LNCAP (cell line): ENCODE results near the gene TBP.

Experiments
- CTCF ChIP-seq: fragments of 450-650 bp; IDR thresholded peaks from 2 replicates; pipeline ENCODE4 v1.5.1; 2017; ENCODE audit warnings: mild to moderate bottlenecking

Gene TBP

DNA sequence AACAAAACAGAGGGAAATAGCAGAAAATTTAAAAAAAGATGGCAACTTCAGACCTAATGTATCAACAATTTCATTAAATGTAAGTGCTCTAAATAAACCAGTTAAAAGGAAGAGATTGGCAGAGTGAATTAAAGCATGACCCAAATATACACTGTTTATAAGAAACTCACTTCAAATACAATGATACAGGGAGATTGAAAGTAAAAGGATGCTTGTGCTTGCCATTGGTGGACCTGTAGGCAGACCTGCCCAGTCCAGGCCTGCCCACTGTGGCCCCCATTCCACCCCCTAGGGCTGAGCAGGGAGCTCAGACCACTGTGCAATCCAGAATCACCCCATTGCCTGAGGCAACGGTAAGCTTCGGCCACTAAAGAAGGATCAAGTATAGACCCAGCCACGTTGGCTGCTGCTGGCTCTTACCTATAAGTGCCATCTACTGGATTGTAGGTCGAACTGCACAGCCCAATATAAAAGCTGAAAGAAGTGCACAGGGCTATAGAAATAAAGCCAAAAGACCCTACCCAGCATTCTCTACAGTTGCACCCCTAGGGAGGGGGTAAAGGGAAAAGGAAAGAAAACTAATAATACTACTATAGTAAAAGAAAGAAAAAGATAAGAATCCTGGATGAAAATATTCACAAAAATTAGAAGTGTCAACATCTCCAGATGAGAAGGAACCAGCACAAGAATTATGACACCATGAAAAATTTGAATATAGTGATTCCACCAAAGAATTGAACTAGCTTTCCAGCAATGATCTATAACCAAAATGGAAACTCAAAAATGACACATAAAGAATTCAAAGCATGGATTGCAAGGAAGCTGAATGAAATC lies 37.2 kb upstream of the TBP start:
- TF ChIP-seq CTCF, result peak; percentile 92

- peak; percentile 53 for TF ChIP-seq CTCF
Measured at GRCh38 chr6:170522565-170523183, 31.5 kb upstream of the TBP start.

GRCh38 chr6:170523256-170524171 lies 30.7 kb upstream of the TBP start:
- no peak for TF ChIP-seq CTCF

DNA sequence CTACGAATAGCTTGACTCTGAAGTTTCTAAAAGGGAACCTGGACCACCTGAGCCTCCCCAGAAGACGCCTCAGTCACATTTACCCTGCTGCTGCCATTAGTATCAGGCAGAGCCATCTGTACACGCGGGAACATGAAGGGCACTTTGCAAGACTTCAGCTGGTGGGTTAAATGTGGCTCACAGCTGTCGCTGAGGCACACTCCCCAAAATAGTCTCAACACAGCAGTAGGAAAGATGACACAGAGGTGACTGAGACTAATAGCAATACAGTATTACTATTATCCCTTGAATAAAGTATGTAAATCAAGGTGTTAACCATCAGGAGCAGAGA lies 30.0 kb upstream of the TBP start:
- no peak for TF ChIP-seq CTCF

GRCh38 chr6:170525795-170526194 lies 28.4 kb upstream of the TBP start:
- TF ChIP-seq CTCF, result no peak

- peak; percentile 93 for TF ChIP-seq CTCF
Measured at GRCh38 chr6:170529839-170530469, 24.2 kb upstream of the TBP start.

DNA sequence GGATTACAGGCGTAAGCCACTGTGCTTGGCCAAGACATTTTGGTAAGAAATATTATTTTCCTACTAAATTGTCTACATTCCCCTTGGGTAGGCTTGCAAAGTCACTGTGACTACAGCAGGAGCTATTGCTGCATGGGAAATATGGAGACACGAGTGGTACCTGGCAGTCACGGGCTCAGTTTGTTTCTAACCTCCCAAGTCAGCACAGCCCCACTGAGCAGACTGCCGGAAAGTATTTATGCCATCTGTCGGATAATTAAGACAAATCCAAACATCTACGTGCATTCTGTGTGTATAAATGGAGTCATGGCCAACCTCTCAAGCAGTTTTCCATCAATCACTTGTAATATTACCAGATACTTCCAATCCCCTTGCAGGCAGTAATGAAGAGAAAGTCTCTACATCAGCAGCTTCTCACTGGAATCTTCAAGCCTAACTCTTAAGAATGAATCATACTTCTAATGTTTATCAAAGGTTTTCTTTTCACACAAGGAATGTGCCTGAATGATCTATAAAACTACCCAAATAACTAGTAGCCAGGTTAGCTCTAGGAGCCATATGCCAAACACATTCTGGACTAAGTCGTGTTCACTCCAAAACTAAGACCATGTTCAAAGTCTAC lies 21.2 kb upstream of the TBP start:
- no peak for TF ChIP-seq CTCF
